Measurements from ENCODE around the gene FAM174A.

The FAM174A gene

GRCh38 chr5:100542086-100542485, 6.9 kb downstream of the FAM174A start:
- Histone ChIP-seq H3K4me3 (ENCODE audit: low read length) (no peak overlapping the region), H3K9ac (ENCODE audit: low read length) (no peak overlapping the region), H3K27me3 (ENCODE audit: control insufficient read depth, insufficient read depth, low read length) (no peaks in the 10 kb centered on the region), H3K4me1 (ENCODE audit: control insufficient read depth, insufficient read depth, low read length) (peaks cover 8% of the 10 kb centered on the region), H3K27ac (ENCODE audit: low read depth, low read length) (no peak overlapping the region), H3K36me3 (ENCODE audit: control insufficient read depth, insufficient read depth, low read length) (no peaks in the 10 kb centered on the region)

GRCh38 chr5:100546001-100546400, 10.8 kb downstream of the FAM174A start:
- Histone ChIP-seq H3K4me3 (ENCODE audit: low read length) (no peak overlapping the region), H3K27me3 (ENCODE audit: control insufficient read depth, insufficient read depth, low read length) (no peaks in the 10 kb centered on the region), H3K36me3 (ENCODE audit: control insufficient read depth, insufficient read depth, low read length) (no peaks in the 10 kb centered on the region), H3K4me1 (ENCODE audit: control insufficient read depth, insufficient read depth, low read length) (no peaks in the 10 kb centered on the region), H3K9ac (ENCODE audit: low read length) (no peak overlapping the region), H3K27ac (ENCODE audit: low read depth, low read length) (no peak overlapping the region)

- Histone ChIP-seq H3K36me3 (ENCODE audit: control insufficient read depth, insufficient read depth, low read length) (no peaks in the 10 kb centered on the region), H3K27ac (ENCODE audit: low read depth, low read length) (no peak overlapping the region), H3K27me3 (ENCODE audit: control insufficient read depth, insufficient read depth, low read length) (no peaks in the 10 kb centered on the region), H3K4me3 (ENCODE audit: low read length) (no peak overlapping the region), H3K4me1 (ENCODE audit: control insufficient read depth, insufficient read depth, low read length) (no peaks in the 10 kb centered on the region), H3K9ac (ENCODE audit: low read length) (no peak overlapping the region)
Observed at GRCh38 chr5:100550531-100551051, 15.4 kb downstream of the FAM174A start.

- H3K4me1 ChIP-seq (ENCODE audit: control insufficient read depth, insufficient read depth, low read length), result no peaks in the 10 kb centered on the region
- no peak overlapping the region for H3K27ac ChIP-seq (ENCODE audit: low read depth, low read length)
- H3K9ac ChIP-seq (ENCODE audit: low read length), result no peak overlapping the region
- H3K36me3 ChIP-seq (ENCODE audit: control insufficient read depth, insufficient read depth, low read length), result no peaks in the 10 kb centered on the region
- no peaks in the 10 kb centered on the region for H3K27me3 ChIP-seq (ENCODE audit: control insufficient read depth, insufficient read depth, low read length)
- H3K4me3 ChIP-seq (ENCODE audit: low read length), result no peak overlapping the region
Observed at GRCh38 chr5:100551183-100551582, 16.0 kb downstream of the FAM174A start.

GRCh38 chr5:100553209-100553608, 18.0 kb downstream of the FAM174A start:
- Histone ChIP-seq H3K4me3 (ENCODE audit: low read length) (no peak overlapping the region), H3K9ac (ENCODE audit: low read length) (no peak overlapping the region), H3K27me3 (ENCODE audit: control insufficient read depth, insufficient read depth, low read length) (no peaks in the 10 kb centered on the region), H3K27ac (ENCODE audit: low read depth, low read length) (no peak overlapping the region), H3K4me1 (ENCODE audit: control insufficient read depth, insufficient read depth, low read length) (no peaks in the 10 kb centered on the region), H3K36me3 (ENCODE audit: control insufficient read depth, insufficient read depth, low read length) (no peaks in the 10 kb centered on the region)

GRCh38 chr5:100560860-100561259, 25.7 kb downstream of the FAM174A start:
- Histone ChIP-seq H3K27ac (ENCODE audit: low read depth, low read length) (no peak overlapping the region), H3K4me3 (ENCODE audit: low read length) (no peak overlapping the region), H3K27me3 (ENCODE audit: control insufficient read depth, insufficient read depth, low read length) (no peaks in the 10 kb centered on the region), H3K36me3 (ENCODE audit: control insufficient read depth, insufficient read depth, low read length) (no peaks in the 10 kb centered on the region), H3K4me1 (ENCODE audit: control insufficient read depth, insufficient read depth, low read length) (no peaks in the 10 kb centered on the region), H3K9ac (ENCODE audit: low read length) (no peak overlapping the region)

- no peaks in the 10 kb centered on the region for H3K27me3 ChIP-seq (ENCODE audit: control insufficient read depth, insufficient read depth, low read length)
- no peaks in the 10 kb centered on the region for H3K4me1 ChIP-seq (ENCODE audit: control insufficient read depth, insufficient read depth, low read length)
- no peak overlapping the region for H3K4me3 ChIP-seq (ENCODE audit: low read length)
- H3K36me3 ChIP-seq (ENCODE audit: control insufficient read depth, insufficient read depth, low read length), result no peaks in the 10 kb centered on the region
- no peak overlapping the region for H3K27ac ChIP-seq (ENCODE audit: low read depth, low read length)
- H3K9ac ChIP-seq (ENCODE audit: low read length), result no peak overlapping the region
Observed at GRCh38 chr5:100562821-100563220, 27.6 kb downstream of the FAM174A start.

GRCh38 chr5:100566382-100567141, 31.4 kb downstream of the FAM174A start:
- H3K36me3 ChIP-seq (ENCODE audit: control insufficient read depth, insufficient read depth, low read length), result no peaks in the 10 kb centered on the region
- no peak overlapping the region for H3K9ac ChIP-seq (ENCODE audit: low read length)
- no peak overlapping the region for H3K27ac ChIP-seq (ENCODE audit: low read depth, low read length)
- no peaks in the 10 kb centered on the region for H3K4me1 ChIP-seq (ENCODE audit: control insufficient read depth, insufficient read depth, low read length)
- no peaks in the 10 kb centered on the region for H3K27me3 ChIP-seq (ENCODE audit: control insufficient read depth, insufficient read depth, low read length)
- no peak overlapping the region for H3K4me3 ChIP-seq (ENCODE audit: low read length)

GRCh38 chr5:100574716-100575115, 39.5 kb downstream of the FAM174A start:
- no peak overlapping the region for H3K27ac ChIP-seq (ENCODE audit: low read depth, low read length)

GRCh38 chr5:100575815-100576214, 40.6 kb downstream of the FAM174A start:
- Histone ChIP-seq H3K27ac (ENCODE audit: low read depth, low read length) (no peak overlapping the region), H3K36me3 (ENCODE audit: control insufficient read depth, insufficient read depth, low read length) (no peaks in the 10 kb centered on the region), H3K9ac (ENCODE audit: low read length) (no peak overlapping the region), H3K27me3 (ENCODE audit: control insufficient read depth, insufficient read depth, low read length) (no peaks in the 10 kb centered on the region), H3K4me3 (ENCODE audit: low read length) (no peak overlapping the region), H3K4me1 (ENCODE audit: control insufficient read depth, insufficient read depth, low read length) (no peaks in the 10 kb centered on the region)

More at GRCh38 chr5:100574716-100575115, 39.5 kb downstream of the FAM174A start:
- Histone ChIP-seq H3K27me3 (ENCODE audit: control insufficient read depth, insufficient read depth, low read length) (no peaks in the 10 kb centered on the region), H3K4me1 (ENCODE audit: control insufficient read depth, insufficient read depth, low read length) (no peaks in the 10 kb centered on the region), H3K36me3 (ENCODE audit: control insufficient read depth, insufficient read depth, low read length) (no peaks in the 10 kb centered on the region), H3K9ac (ENCODE audit: low read length) (no peak overlapping the region), H3K4me3 (ENCODE audit: low read length) (no peak overlapping the region)

GRCh38 chr5:100576217-100576751, 41.1 kb downstream of the FAM174A start:
- Histone ChIP-seq H3K4me3 (ENCODE audit: low read length) (no peak overlapping the region), H3K27me3 (ENCODE audit: control insufficient read depth, insufficient read depth, low read length) (no peaks in the 10 kb centered on the region), H3K36me3 (ENCODE audit: control insufficient read depth, insufficient read depth, low read length) (no peaks in the 10 kb centered on the region), H3K9ac (ENCODE audit: low read length) (no peak overlapping the region), H3K27ac (ENCODE audit: low read depth, low read length) (no peak overlapping the region), H3K4me1 (ENCODE audit: control insufficient read depth, insufficient read depth, low read length) (no peaks in the 10 kb centered on the region)

GRCh38 chr5:100577506-100577905, 42.3 kb downstream of the FAM174A start:
- Histone ChIP-seq H3K27ac (ENCODE audit: low read depth, low read length) (no peak overlapping the region), H3K4me3 (ENCODE audit: low read length) (no peak overlapping the region), H3K27me3 (ENCODE audit: control insufficient read depth, insufficient read depth, low read length) (no peaks in the 10 kb centered on the region), H3K9ac (ENCODE audit: low read length) (no peak overlapping the region), H3K36me3 (ENCODE audit: control insufficient read depth, insufficient read depth, low read length) (no peaks in the 10 kb centered on the region), H3K4me1 (ENCODE audit: control insufficient read depth, insufficient read depth, low read length) (no peaks in the 10 kb centered on the region)

GRCh38 chr5:100584069-100584468, 48.9 kb downstream of the FAM174A start:
- Histone ChIP-seq H3K36me3 (ENCODE audit: control insufficient read depth, insufficient read depth, low read length) (no peaks in the 10 kb centered on the region), H3K27ac (ENCODE audit: low read depth, low read length) (no peak overlapping the region), H3K27me3 (ENCODE audit: control insufficient read depth, insufficient read depth, low read length) (no peaks in the 10 kb centered on the region), H3K9ac (ENCODE audit: low read length) (no peak overlapping the region), H3K4me3 (ENCODE audit: low read length) (no peak overlapping the region), H3K4me1 (ENCODE audit: control insufficient read depth, insufficient read depth, low read length) (no peaks in the 10 kb centered on the region)
